Activated CD4-positive, alpha-beta T cell treated with anti-CD3 and anti-CD28 coated beads, Interleukin-2, amount 50 U/mL, for 48 hours (primary cell): ENCODE measurements around the gene RELL1.

ENCODE experiments used
- DNase-seq, 2 experiments: peaks; one replicate each; pipeline ENCODE4 v3.0.0-alpha.2; 2020

RELL1 gene

GRCh38 chr4:37591349-37591748 lies 94.8 kb downstream of the RELL1 start:
- DNase-seq, result no peak

- DNase-seq, result no peak
These were observed 96.2 kb downstream of the RELL1 start for GRCh38 chr4:37590016-37590415.

GRCh38 chr4:37588150-37588549 lies 98.0 kb downstream of the RELL1 start:
- DNase-seq, result no peak

GRCh38 chr4:37586194-37586593 lies 100.0 kb downstream of the RELL1 start:
- no peak for DNase-seq

GRCh38 chr4:37584493-37585060 lies 101.6 kb downstream of the RELL1 start:
- no peak for DNase-seq

GRCh38 chr4:37584071-37584470 lies 102.1 kb downstream of the RELL1 start:
- no peak for DNase-seq

- DNase-seq, result no peak
These were observed 112.6 kb downstream of the RELL1 start for GRCh38 chr4:37573566-37573965.

GRCh38 chr4:37568489-37568888 lies 117.7 kb downstream of the RELL1 start:
- no peak for DNase-seq

GRCh38 chr4:37567836-37568235 lies 118.3 kb downstream of the RELL1 start:
- DNase-seq, result no peak

GRCh38 chr4:37562592-37562991 lies 123.6 kb downstream of the RELL1 start:
- DNase-seq, result no peak

- DNase-seq, result no peak
These were observed 124.4 kb downstream of the RELL1 start for GRCh38 chr4:37561803-37562207.

- no peak for DNase-seq
These were observed 124.9 kb downstream of the RELL1 start for GRCh38 chr4:37561196-37561802.
